AG09309 (cell line): ENCODE measurements around the gene BTBD16.

Experiments used
- DNase-seq: peaks from one replicate; pipeline ENCODE4 v3.0.0-alpha.2; 2010; ENCODE audit warnings: low read depth
- H3K4me3 ChIP-seq: 2 replicates; pipeline ENCODE4 v1.5.1; 2011; ENCODE audit warnings: mild to moderate bottlenecking, low read depth, low read length, moderate library complexity; ENCODE audit not compliant: control insufficient read depth
- CTCF ChIP-seq: IDR thresholded peaks from 2 replicates; pipeline ENCODE4 v1.5.1; 2011; ENCODE audit warnings: mild to moderate bottlenecking, low read depth, low read length, inconsistent platforms; ENCODE audit not compliant: insufficient read depth, control insufficient read depth; ENCODE audit errors: missing control alignments

The BTBD16 gene

GRCh38 chr10:122265896-122266295 lies 5.2 kb upstream of the BTBD16 start:
- no peak overlapping the region for H3K4me3 ChIP-seq
- DNase-seq: no peak
- no peak for TF ChIP-seq CTCF

- H3K4me3 ChIP-seq: no peak overlapping the region
- peak; percentile 96 for TF ChIP-seq CTCF
- DNase-seq: no peak
These were observed 3.0 kb upstream of the BTBD16 start for GRCh38 chr10:122267849-122268737.

GRCh38 chr10:122269059-122269687 lies 1.9 kb upstream of the BTBD16 start:
- DNase-seq: no peak

GRCh38 chr10:122273966-122274545 lies 3.0 kb downstream of the BTBD16 start:
- H3K4me3 ChIP-seq: no peak overlapping the region
- no peak for DNase-seq
- no peak for TF ChIP-seq CTCF

More at GRCh38 chr10:122269059-122269687, 1.9 kb upstream of the BTBD16 start:
- H3K4me3 ChIP-seq: no peak overlapping the region
- no peak for TF ChIP-seq CTCF

- no peak for DNase-seq
- no peak overlapping the region for H3K4me3 ChIP-seq
- TF ChIP-seq CTCF: peak; percentile 18
These were observed 5.6 kb downstream of the BTBD16 start for GRCh38 chr10:122276611-122277208.

- no peak for TF ChIP-seq CTCF
These were observed 6.5 kb downstream of the BTBD16 start for GRCh38 chr10:122277526-122278136.

More at GRCh38 chr10:122277526-122278136, 6.5 kb downstream of the BTBD16 start:
- no peak for DNase-seq
- H3K4me3 ChIP-seq: no peak overlapping the region
